A673 (cell line): ENCODE results near the gene FAM236A. TPM values are rescaled to one million over a fixed set of nuclear protein-coding genes. Genes with fewer than 3 reads are reported as not detected.

Experiments used
- total RNA-seq: library from RNA; stranded (reverse); gene quantifications from 2 replicates; pipeline ENCODE4 v1.2.3, GENCODE V29; 2021

The FAM236A gene
- total RNA-seq, 1 experiment from 2014 or later = not detected

Other genes starting within 250 kb of the FAM236A start
- 10.5 and 13.6 TPM in 2 replicates for gene PHKA1, start 223.9 kb upstream of the FAM236A start, total RNA-seq
- not detected in 2 replicates for gene DMRTC1B, start 161.3 kb upstream of the FAM236A start, total RNA-seq
- not detected in 2 replicates for gene FAM236B, start 155.5 kb upstream of the FAM236A start, total RNA-seq
- not detected in 2 replicates for gene FAM236D, start 130.0 kb upstream of the FAM236A start, total RNA-seq
- not detected in 2 replicates for gene FAM236C, start 25.6 kb upstream of the FAM236A start, total RNA-seq
- gene DMRTC1, start 5.6 kb downstream of the FAM236A start, total RNA-seq = not detected in 2 replicates
- gene PABPC1L2B, start 64.7 kb downstream of the FAM236A start, total RNA-seq = not detected in 2 replicates
- gene PABPC1L2A, start 141.3 kb downstream of the FAM236A start, total RNA-seq = not detected in 2 replicates